H1 (cell line): ENCODE results near the gene SOX13. TPM values are rescaled to one million over a fixed set of nuclear protein-coding genes. Genes with fewer than 3 reads are reported as not detected.
"Not testable (repeated sequence)": the region's sequence is repeated elsewhere in the genome, so short reads cannot be mapped to it uniquely, and the experiment has no call there.

Source experiments
- CTCF ChIA-PET: fragments of 300-600 bp; sonication (Branson Sonifier 250); formaldehyde crosslinking; loops from one replicate; lab custom pipeline; 2021; ENCODE audit not compliant: partially characterized antibody; lab: Charles Lee
- POLR2A ChIA-PET: fragments of 300-600 bp; sonication (Branson Sonifier 250); formaldehyde crosslinking; loops from one replicate; lab custom pipeline; 2021; ENCODE audit warnings: inconsistent platforms; ENCODE audit not compliant: partially characterized antibody; lab: Charles Lee
- DNase-seq, 2 experiments: peaks; one replicate each; pipeline versions ENCODE4 v3.0.0 to v3.0.0-alpha.2; 2010 to 2022; ENCODE audit warnings: low spot score in 2 of 2, low read depth in 1 of 2, mixed read lengths in 1 of 2
- FAIRE-seq: peaks from 2 replicates; lab custom pipeline; 2011; peaks lifted over from hg19 to GRCh38; lab: Jason Lieb, UNC
- H2AFZ ChIP-seq: 2 replicates; pipeline ENCODE4 v1.8.1; 2012; ENCODE audit warnings: low read length, inconsistent platforms
- H2AK5ac ChIP-seq: 2 replicates; pipeline ENCODE4 v1.6.1; 2013; ENCODE audit warnings: low read depth, low read length
- H2BK120ac ChIP-seq: replicated peaks from 2 replicates; pipeline ENCODE3; 2013; ENCODE audit warnings: low read depth, low read length, inconsistent platforms
- H2BK12ac ChIP-seq: 2 replicates; pipeline ENCODE4 v1.6.1; 2013; ENCODE audit warnings: low read depth, low read length
- H2BK15ac ChIP-seq: 2 replicates; pipeline ENCODE4 v1.6.1; 2013; ENCODE audit warnings: low read length
- H2BK20ac ChIP-seq: 2 replicates; pipeline ENCODE4 v1.6.1; 2013; ENCODE audit warnings: low read length
- H2BK5ac ChIP-seq: 2 replicates; pipeline ENCODE4 v1.6.1; 2013; ENCODE audit warnings: low read depth, low read length
- H3K14ac ChIP-seq: 2 replicates; pipeline ENCODE4 v1.6.1; 2013; ENCODE audit warnings: inconsistent platforms; ENCODE audit not compliant: insufficient read length
- H3K18ac ChIP-seq: 2 replicates; pipeline ENCODE4 v1.6.1; 2013; ENCODE audit warnings: low read length; ENCODE audit errors: extremely low read depth
- H3K23ac ChIP-seq: 2 replicates; pipeline ENCODE4 v1.6.1; 2013; ENCODE audit warnings: inconsistent platforms; ENCODE audit not compliant: insufficient read length
- H3K23me2 ChIP-seq: 2 replicates; pipeline ENCODE4 v1.6.1; 2013; ENCODE audit warnings: low read depth, low read length
- H3K27ac ChIP-seq: 2 replicates; pipeline ENCODE4 v1.6.1; 2011; ENCODE audit warnings: low read depth, low read length, inconsistent platforms
- H3K27me3 ChIP-seq, 4 experiments: replicated peaks in 1 of 4; 1 replicate in 1 of 4; 2 replicates in 3 of 4; pipeline versions ENCODE4 v1.6.1 to v1.8.1; 2011 to 2013; ENCODE audit warnings: low read length in 3 of 4, mild to moderate bottlenecking in 3 of 4, inconsistent platforms in 2 of 4, mixed read lengths in 2 of 4, moderate library complexity in 1 of 4; ENCODE audit not compliant: control insufficient read depth in 3 of 4, insufficient read depth in 3 of 4; ENCODE audit errors: extremely low read depth in 1 of 4
- H3K36me3 ChIP-seq, 4 experiments: 2 replicates each; pipeline versions ENCODE4 v1.6.1 to v1.8.1; 2011 to 2013; ENCODE audit warnings: mild to moderate bottlenecking in 4 of 4, low read length in 3 of 4, moderate library complexity in 2 of 4, control low read depth in 1 of 4, inconsistent platforms in 1 of 4; ENCODE audit not compliant: insufficient read depth in 4 of 4, control insufficient read depth in 2 of 4
- H3K4ac ChIP-seq: replicated peaks from 2 replicates; pipeline ENCODE3; 2013; ENCODE audit warnings: low read length, low read depth, mixed read lengths, inconsistent platforms; ENCODE audit not compliant: insufficient read length
- H3K4me1 ChIP-seq, 4 experiments: replicated peaks in 1 of 4; 1 replicate in 1 of 4; 2 replicates in 3 of 4; pipeline versions ENCODE4 v1.6.1 to v1.8.1; 2011 to 2013; ENCODE audit warnings: low read length in 3 of 4, inconsistent platforms in 2 of 4, mixed read lengths in 1 of 4; ENCODE audit not compliant: insufficient read depth in 4 of 4, control insufficient read depth in 3 of 4
- H3K4me2 ChIP-seq, 2 experiments: 2 replicates each; pipeline versions ENCODE4 v1.6.1 to v1.8.1; 2011 to 2013; ENCODE audit warnings: low read depth in 2 of 2, low read length in 2 of 2, control low read depth in 1 of 2, inconsistent platforms in 1 of 2, mild to moderate bottlenecking in 1 of 2; ENCODE audit not compliant: insufficient read depth in 1 of 2
- H3K4me3 ChIP-seq, 4 experiments: fragments of 200-600, 300-600 bp in 1 of 4; sonication (generic), shearing (Covaris generic), sonication (Bioruptor Twin) in 1 of 4; 2 replicates each; pipeline versions ENCODE4 v1.5.1 to v1.8.1; 2011 to 2016; ENCODE audit warnings: low read length in 4 of 4, low read depth in 3 of 4, control low read depth in 2 of 4, inconsistent platforms in 2 of 4, mild to moderate bottlenecking in 2 of 4, mixed read lengths in 1 of 4, moderate library complexity in 1 of 4; ENCODE audit not compliant: insufficient read depth in 2 of 4; ENCODE audit errors: extremely low read depth in 1 of 4
- H3K56ac ChIP-seq: replicated peaks from 2 replicates; pipeline ENCODE3; 2013; ENCODE audit warnings: low read depth, mild to moderate bottlenecking, mixed read lengths, low read length, inconsistent platforms; ENCODE audit not compliant: insufficient read length
- H3K79me1 ChIP-seq: 2 replicates; pipeline ENCODE4 v1.6.1; 2013; ENCODE audit warnings: low read depth, low read length, control low read depth
- H3K79me2 ChIP-seq, 2 experiments: 2 replicates each; pipeline versions ENCODE4 v1.6.1 to v1.8.1; 2012 to 2013; ENCODE audit warnings: low read length in 2 of 2, mild to moderate bottlenecking in 2 of 2, inconsistent platforms in 1 of 2; ENCODE audit not compliant: insufficient read depth in 2 of 2, control insufficient read depth in 1 of 2
- H3K9ac ChIP-seq, 4 experiments: replicated peaks in 1 of 4; 1 replicate in 1 of 4; 2 replicates in 3 of 4; pipeline versions ENCODE4 v1.6.1 to v1.8.1; 2011 to 2013; ENCODE audit warnings: low read depth in 3 of 4, low read length in 3 of 4, control low read depth in 2 of 4, mild to moderate bottlenecking in 2 of 4, moderate library complexity in 2 of 4, inconsistent platforms in 1 of 4; ENCODE audit errors: extremely low read depth in 1 of 4
- H3K9me3 ChIP-seq, 2 experiments: 2 replicates each; pipeline versions ENCODE4 v1.6.1 to v1.8.1; 2012 to 2013; ENCODE audit warnings: mild to moderate bottlenecking in 2 of 2, moderate library complexity in 2 of 2, control low read depth in 1 of 2, inconsistent platforms in 1 of 2, low read depth in 1 of 2, low read length in 1 of 2, mixed read lengths in 1 of 2; ENCODE audit not compliant: insufficient read depth in 2 of 2
- H4K20me1 ChIP-seq, 2 experiments: replicated peaks in 1 of 2; 2 replicates each; pipeline versions ENCODE3 to v1.8.1; 2011 to 2013; ENCODE audit warnings: inconsistent platforms in 2 of 2, low read length in 2 of 2, mild to moderate bottlenecking in 1 of 2; ENCODE audit not compliant: insufficient read depth in 2 of 2, control insufficient read depth in 1 of 2
- H4K5ac ChIP-seq: 2 replicates; pipeline ENCODE4 v1.6.1; 2013; ENCODE audit warnings: low read length, low read depth, mixed read lengths, inconsistent platforms; ENCODE audit not compliant: insufficient read length
- H4K8ac ChIP-seq: 2 replicates; pipeline ENCODE4 v1.8.0; 2013; ENCODE audit warnings: mild to moderate bottlenecking, moderate library complexity, low read length, inconsistent platforms; ENCODE audit not compliant: insufficient read depth; ENCODE audit errors: extremely low read depth
- H4K91ac ChIP-seq: replicated peaks from 2 replicates; pipeline ENCODE3; 2013; ENCODE audit warnings: low read length, mixed read lengths, inconsistent platforms; ENCODE audit not compliant: insufficient read length
- EP300 ChIP-seq, 2 experiments: IDR thresholded peaks; 1 replicate in 1 of 2; 2 replicates in 1 of 2; pipeline ENCODE4 v1.6.1; 2011 to 2012; ENCODE audit warnings: low read depth in 2 of 2, low read length in 2 of 2, mild to moderate bottlenecking in 2 of 2, borderline replicate concordance in 1 of 2, inconsistent platforms in 1 of 2, moderate library complexity in 1 of 2
- JUND ChIP-seq: IDR thresholded peaks from 2 replicates; pipeline ENCODE4 v1.6.1; 2011; ENCODE audit warnings: mild to moderate bottlenecking, improper control_type of control experiment, low read length
- POLR2A ChIP-seq, 2 experiments: IDR thresholded peaks; 1 replicate in 1 of 2; 2 replicates in 1 of 2; pipeline ENCODE4 v1.6.1; 2011; ENCODE audit warnings: low read depth in 2 of 2, low read length in 2 of 2, mild to moderate bottlenecking in 2 of 2; ENCODE audit errors: control extremely low read depth in 1 of 2
- SUZ12 ChIP-seq: fragments of 200-600 bp; sonication (generic); IDR thresholded peaks from 2 replicates; pipeline ENCODE4 v1.6.1; 2012; ENCODE audit warnings: mild to moderate bottlenecking, inconsistent platforms, low read length, moderate library complexity, mixed read lengths
- WGBS, 2 experiments: shearing (Covaris generic) in 1 of 2; methylation state at CpG; one replicate each; pipeline versions ENCODE4 v1.1.6 to v1.1.7; 2013 to 2015; ENCODE audit warnings: low lambda C conversion rate in 2 of 2, mixed read lengths in 2 of 2, inconsistent platforms in 1 of 2, low coverage in 1 of 2, missing lambda C conversion rate in 1 of 2; ENCODE audit not compliant: insufficient replicate concordance in 2 of 2, insufficient coverage in 1 of 2, insufficient read length in 1 of 2; ENCODE audit errors: extremely low coverage in 1 of 2, missing lambda C conversion rate in 1 of 2; 5-methylcytosine and 5-hydroxymethylcytosine counted together
- polyA plus RNA-seq, 7 experiments: library from polyadenylated mRNA; depleted of rRNA in 3 of 7; stranded (reverse) in 5 of 7; unstranded in 2 of 7; fragments of >200 nt in 5 of 7; fragments of 200-250 nt in 2 of 7; gene quantifications; 1 replicate in 5 of 7; 2 replicates in 1 of 7; 4 replicates in 1 of 7; pipeline versions ENCODE4 v1.2.1 to v1.2.3, GENCODE V29; 2011 to 2013; ENCODE audit warnings: missing spikeins in 2 of 7, mixed read lengths in 2 of 7
- total RNA-seq: library from RNA; stranded (reverse); fragmentation: NEBNext Ultra II Directional; extraction: Animal tissue kit (Norgen Biotek cat#: 25700); gene quantifications from 2 replicates; pipeline ENCODE4 v1.2.1, GENCODE V29; 2021

SOX13 gene
- total and polyA plus RNA-seq, 2 of the 8 experiments (the other 6 are each of a cell fraction or from before 2014, with no cell fraction given) = 113 to 173 TPM

GRCh38 chr1:204098683-204099082 lies 25.8 kb downstream of the SOX13 start (continued):
- TF ChIP-seq EP300 (IDR thresholded peaks at IDR 0.05; ENCODE audit: borderline replicate concordance in 1 of 2, low read depth in 2 of 2, low read length in 2 of 2) (no peak), JUND (no peak), POLR2A (IDR thresholded peaks at IDR 0.05; ENCODE audit: control extremely low read depth in 1 of 2, low read depth in 2 of 2, low read length in 2 of 2) (no peak), SUZ12 (no peak)

- not testable (repeated sequence) for H3K23me2 ChIP-seq, H3K18ac ChIP-seq, H2BK5ac ChIP-seq, H2BK120ac ChIP-seq, H3K4ac ChIP-seq, H3K27me3 ChIP-seq, H2BK15ac ChIP-seq, FAIRE-seq, H4K5ac ChIP-seq, H4K91ac ChIP-seq, H2BK12ac ChIP-seq, H3K4me3 ChIP-seq, H3K9ac ChIP-seq, H2BK20ac ChIP-seq, H3K27ac ChIP-seq, H3K36me3 ChIP-seq, H2AK5ac ChIP-seq, H4K8ac ChIP-seq, H3K14ac ChIP-seq, H3K9me3 ChIP-seq, H3K56ac ChIP-seq, H2AFZ ChIP-seq, H3K23ac ChIP-seq, H3K4me2 ChIP-seq, DNase-seq
- H3K79me2 ChIP-seq = peaks cover 52 to 100% of the 10 kb centered on the region in 2 experiments
- H4K20me1 ChIP-seq = peaks cover 36 to 40% of the 10 kb centered on the region in 2 experiments
- POLR2A ChIA-PET = interaction anchor here (0.9 to 1.9 kb wide), 4 partner anchors 8 to 237 kb away, joined by 3 to 5 read pairs (median 4); no protein-coding TSS in a partner anchor
- H3K79me1 ChIP-seq = peaks cover 46% of the 10 kb centered on the region
- CTCF ChIA-PET = interaction anchor here (0.6 to 1.3 kb wide), 3 partner anchors 20 to 234 kb away, joined by 3 to 4 read pairs (median 3); no protein-coding TSS in a partner anchor
- 81% methylated on average over 2 of the region's 2 CpGs; no CpG with 5 or more reads in 1 of the 2 experiments for WGBS, 2 experiments
- H3K4me1 ChIP-seq = peaks cover 21 to 56% (median 31%) of the 10 kb centered on the region in 4 experiments
Observed at GRCh38 chr1:204099754-204100153, 26.8 kb downstream of the SOX13 start.
